GM21360 (cell line): ENCODE data around the gene LHX6.

ENCODE experiments used
- ATAC-seq: cut with Tn5 transposase; IDR thresholded peaks from one replicate; pipeline ENCODE4 v1.9.1; 2021; ENCODE audit warnings: mild to moderate bottlenecking, moderate library complexity; ENCODE audit not compliant: unreplicated experiment

LHX6 gene

GRCh38 chr9:122228568-122229484 lies at the start of gene LHX6:
Gene LHX6 (minus strand): TSS chr9:122228957. CDS start chr9:122228740, 217 bp downstream.
- ATAC-seq = no peak

GRCh38 chr9:122277285-122277897 lies 48.6 kb upstream of the LHX6 start:
- no peak for ATAC-seq

GRCh38 chr9:122276096-122276495 lies 47.3 kb upstream of the LHX6 start:
- no peak for ATAC-seq

GRCh38 chr9:122274055-122274454 lies 45.3 kb upstream of the LHX6 start:
- no peak for ATAC-seq

- no peak for ATAC-seq
Measured at GRCh38 chr9:122268041-122268814, 39.5 kb upstream of the LHX6 start.

- peak; percentile 25 for ATAC-seq
Measured at GRCh38 chr9:122265149-122265915, 36.6 kb upstream of the LHX6 start.

GRCh38 chr9:122264360-122265148 lies 35.8 kb upstream of the LHX6 start, which contains the start of the genes MRRF and RBM18:
Gene MRRF (plus strand): TSS chr9:122264882. CDS start chr9:122270892, 6,010 bp downstream.
Gene RBM18 (minus strand): TSS chr9:122264840. CDS start chr9:122261492, 3,348 bp downstream.
- peak; percentile 83 for ATAC-seq

- no peak for ATAC-seq
Measured at GRCh38 chr9:122263699-122264349, 35.1 kb upstream of the LHX6 start.

GRCh38 chr9:122262073-122262472 lies 33.3 kb upstream of the LHX6 start:
- ATAC-seq = no peak

GRCh38 chr9:122261469-122261881 lies 32.7 kb upstream of the LHX6 start:
- no peak for ATAC-seq

- no peak for ATAC-seq
Measured at GRCh38 chr9:122258886-122259415, 30.2 kb upstream of the LHX6 start.

GRCh38 chr9:122256206-122256605 lies 27.4 kb upstream of the LHX6 start:
- ATAC-seq = no peak

GRCh38 chr9:122254761-122255160 lies 26.0 kb upstream of the LHX6 start:
- no peak for ATAC-seq

- no peak for ATAC-seq
Measured at GRCh38 chr9:122252796-122253195, 24.0 kb upstream of the LHX6 start.

GRCh38 chr9:122251351-122251750 lies 22.6 kb upstream of the LHX6 start:
- no peak for ATAC-seq

GRCh38 chr9:122248448-122248865 lies 19.7 kb upstream of the LHX6 start:
- no peak for ATAC-seq

GRCh38 chr9:122246666-122247065 lies 17.9 kb upstream of the LHX6 start:
- ATAC-seq = no peak

- ATAC-seq = no peak
Measured at GRCh38 chr9:122244349-122244748, 15.6 kb upstream of the LHX6 start.

- ATAC-seq = no peak
Measured at GRCh38 chr9:122239722-122240121, 11.0 kb upstream of the LHX6 start.
